PC-9 (cell line): ENCODE data around the gene RPL38. TPM values are rescaled to one million over a fixed set of nuclear protein-coding genes. Genes with fewer than 3 reads are reported as not detected.

Source experiments
- BruUV-seq: library from RNA; stranded (reverse); fragments of 400-500 nt; replicated peaks from 2 replicates; lab custom pipeline; 2021; lab: Mats Ljungman, UMichigan
- CTCF ChIA-PET: fragments of 300-600 bp; sonication (Branson Sonifier 250); formaldehyde crosslinking; loops from one replicate; lab custom pipeline; 2022; ENCODE audit warnings: antibody characterized with exemption; lab: Charles Lee
- POLR2A ChIA-PET: fragments of 300-600 bp; sonication (Branson Sonifier 250); formaldehyde crosslinking; loops from one replicate; lab custom pipeline; 2022; ENCODE audit warnings: antibody characterized with exemption; ENCODE audit not compliant: unreplicated experiment; lab: Charles Lee
- DNase-seq, 2 experiments: peaks; one replicate each; pipeline versions ENCODE4 v3.0.0 to v3.0.0-alpha.2; 2015 to 2022; ENCODE audit warnings: mixed read lengths in 1 of 2
- H2AFZ ChIP-seq: fragments of 200-600 bp; sonication (generic); 2 replicates; pipeline ENCODE4 v1.8.1; 2017; ENCODE audit warnings: antibody characterized with exemption
- H3F3A ChIP-seq: fragments of 200-600 bp; sonication (generic); 2 replicates; pipeline ENCODE4 v1.8.1; 2017; ENCODE audit warnings: antibody characterized with exemption, mild to moderate bottlenecking, low read depth; ENCODE audit not compliant: insufficient read depth
- H3K27ac ChIP-seq: fragments of 200-600 bp; sonication (generic); 2 replicates; pipeline ENCODE4 v1.6.1; 2016; ENCODE audit warnings: mixed run types
- H3K27me3 ChIP-seq: fragments of 200-600 bp; sonication (generic); 2 replicates; pipeline ENCODE4 v1.6.1; 2016; ENCODE audit warnings: low read depth, mixed run types; ENCODE audit not compliant: insufficient read depth
- H3K36me3 ChIP-seq: fragments of 200-600 bp; sonication (generic); 2 replicates; pipeline ENCODE4 v1.6.1; 2016; ENCODE audit warnings: low read depth, mixed run types
- H3K4me1 ChIP-seq: fragments of 200-600 bp; sonication (generic); replicated peaks from 2 replicates; pipeline ENCODE4 v1.6.1; 2016; ENCODE audit warnings: mixed run types; ENCODE audit not compliant: insufficient read depth
- H3K4me2 ChIP-seq: fragments of 200-600 bp; sonication (generic); 2 replicates; pipeline ENCODE4 v1.6.1; 2017; ENCODE audit warnings: mixed run types
- H3K4me3 ChIP-seq: fragments of 200-600 bp; sonication (generic); 2 replicates; pipeline ENCODE4 v1.6.1; 2016; ENCODE audit warnings: mixed run types
- H3K79me2 ChIP-seq: fragments of 200-600 bp; sonication (generic); 2 replicates; pipeline ENCODE4 v1.6.1; 2017; ENCODE audit warnings: low read depth, mixed run types
- H3K9me2 ChIP-seq: fragments of 200-600 bp; sonication (generic); 2 replicates; pipeline ENCODE4 v1.8.1; 2017; ENCODE audit warnings: mild to moderate bottlenecking; ENCODE audit not compliant: insufficient read depth
- H3K9me3 ChIP-seq: fragments of 200-600 bp; sonication (generic); 2 replicates; pipeline ENCODE4 v1.8.1; 2016; ENCODE audit warnings: low read depth; ENCODE audit not compliant: insufficient read depth
- H4K20me1 ChIP-seq: fragments of 200-600 bp; sonication (generic); 2 replicates; pipeline ENCODE4 v1.8.1; 2017; ENCODE audit not compliant: insufficient read depth
- CTCF ChIP-seq: fragments of 200-600 bp; sonication (generic); conservative IDR thresholded peaks from 2 replicates; pipeline ENCODE4 v1.6.1; 2017; ENCODE audit warnings: mixed run types, antibody characterized with exemption, mild to moderate bottlenecking, moderate library complexity
- EZH2 ChIP-seq: fragments of 200-600 bp; sonication (generic); IDR thresholded peaks from 2 replicates; pipeline ENCODE4 v1.8.0; 2017; ENCODE audit warnings: antibody characterized with exemption, low read depth
- intact Hi-C: fragments of 100-400 bp; cut with micrococcal nuclease; formaldehyde crosslinking; loops from one replicate; pipeline ENCODE4 v1.10.0; 2022; ENCODE audit not compliant: unreplicated experiment
- total RNA-seq: library from RNA; stranded (reverse); gene quantifications from 2 replicates; pipeline ENCODE4 v1.2.3, GENCODE V29; 2021

RPL38 gene
- total RNA-seq, 1 experiment from 2014 or later = 961 TPM

GRCh38 chr17:74210191-74211140, 7.0 kb downstream of the RPL38 start:
- intact Hi-C loops = loop anchor here (2.0 to 10.0 kb wide), 5 partner anchors 50 to 244 kb away; partner anchors contain the start of gene GPR142
- Histone ChIP-seq H4K20me1 (peaks cover 66% of the 10 kb centered on the region), H3K27ac (no peak overlapping the region), H3K4me1 (peaks cover 13% of the 10 kb centered on the region), H3F3A (peaks cover 74% of the 10 kb centered on the region), H3K4me3 (no peak overlapping the region), H3K9me2 (no peaks in the 10 kb centered on the region), H3K9me3 (no peaks in the 10 kb centered on the region), H3K36me3 (peaks cover 26% of the 10 kb centered on the region), H3K27me3 (peaks cover 4% of the 10 kb centered on the region; the same call in 1 of the 2 replicates), H3K4me2 (no peak overlapping the region), H2AFZ (no peak overlapping the region), H3K79me2 (peaks cover 31% of the 10 kb centered on the region)
- ChIA-PET POLR2A (no interaction called here), CTCF (no interaction called here)
- peak; percentile 62 to 74 for DNase-seq
- no TSS peak for BruUV-seq
- TF ChIP-seq CTCF (peak; percentile 95), EZH2 (no peak)

GRCh38 chr17:74211141-74211911, 7.8 kb downstream of the RPL38 start:
- CTCF ChIA-PET = no interaction called here
- no peak overlapping the region for H3K27ac ChIP-seq
- peaks cover 18% of the 10 kb centered on the region for H3K36me3 ChIP-seq
- POLR2A ChIA-PET = interaction anchor here (0.6 kb wide), 1 partner anchor 219 kb away, joined by 4 read pairs; no protein-coding TSS in a partner anchor
- peaks cover 13% of the 10 kb centered on the region for H3K27me3 ChIP-seq
- no peak overlapping the region for H3K4me2 ChIP-seq
- H4K20me1 ChIP-seq = peaks cover 57% of the 10 kb centered on the region
- peaks cover 4% of the 10 kb centered on the region; the same call in 1 of the 2 replicates for H3K4me1 ChIP-seq
- DNase-seq = no peak
- peaks cover 65% of the 10 kb centered on the region for H3F3A ChIP-seq
- no peak overlapping the region for H3K4me3 ChIP-seq
- H2AFZ ChIP-seq = no peak overlapping the region
- TF ChIP-seq CTCF (no peak), EZH2 (no peak)
- H3K9me3 ChIP-seq = no peaks in the 10 kb centered on the region
- no peaks in the 10 kb centered on the region for H3K9me2 ChIP-seq
- H3K79me2 ChIP-seq = peaks cover 23% of the 10 kb centered on the region
- intact Hi-C loops = loop anchor here (2.0 to 10.0 kb wide), 5 partner anchors 49 to 243 kb away; partner anchors contain the start of gene GPR142
- no TSS peak for BruUV-seq

- Histone ChIP-seq H3K4me2 (no peak overlapping the region), H3K4me1 (peaks cover 4% of the 10 kb centered on the region; the same call in 1 of the 2 replicates), H3K79me2 (peaks cover 17% of the 10 kb centered on the region), H4K20me1 (peaks cover 52% of the 10 kb centered on the region), H3K27ac (no peak overlapping the region), H3F3A (peaks cover 60% of the 10 kb centered on the region), H3K9me2 (no peaks in the 10 kb centered on the region), H3K9me3 (no peaks in the 10 kb centered on the region), H3K4me3 (no peak overlapping the region), H2AFZ (no peak overlapping the region), H3K36me3 (peaks cover 15% of the 10 kb centered on the region), H3K27me3 (peaks cover 13% of the 10 kb centered on the region)
- intact Hi-C loops = loop anchor here (2.0 to 10.0 kb wide), 5 partner anchors 49 to 243 kb away; partner anchors contain the start of gene GPR142
- BruUV-seq = no TSS peak
- POLR2A ChIA-PET = no interaction called here
- CTCF ChIA-PET = no interaction called here
- DNase-seq = no peak
- no peak for TF ChIP-seq EZH2
- TF ChIP-seq CTCF = no peak
Measured at GRCh38 chr17:74211912-74212208, 8.4 kb downstream of the RPL38 start.
